Measurements from ENCODE around the gene CDH12. TPM values are rescaled to one million over a fixed set of nuclear protein-coding genes. Genes with fewer than 3 reads are reported as not detected.

Gene CDH12
- total and polyA plus RNA-seq, 10 of the 15 experiments (the other 5 are each of a cell fraction or from before 2014, with no cell fraction given): 0.03 to 0.16 TPM; not detected in 8

- no peak for TF ChIP-seq ZBTB11 (CRISPR knock-in tag; IDR thresholded peaks at IDR 0.05)
- TF ChIP-seq MAX (IDR thresholded peaks at IDR 0.05; ENCODE audit: low read depth, low read length): no peak
- TF ChIP-seq CREB1 (IDR thresholded peaks at IDR 0.05; ENCODE audit: low read depth): no peak
- TF ChIP-seq RCOR1 (conservative IDR thresholded peaks at IDR 0.05; ENCODE audit: low read depth, low read length): no peak
- TF ChIP-seq KAT2A (conservative IDR thresholded peaks at IDR 0.05; ENCODE audit: control insufficient read depth, low read depth, low read length): no peak
- no peak for TF ChIP-seq ELK1 (IDR thresholded peaks at IDR 0.05; ENCODE audit: low read depth, low read length)
- TF ChIP-seq SMC3 (IDR thresholded peaks at IDR 0.05; ENCODE audit: borderline replicate concordance, low read length): no peak
- TF ChIP-seq CBX5 (IDR thresholded peaks at IDR 0.05; ENCODE audit: low read depth): no peak
Measured at GRCh38 chr5:22621084-22621483, 232.1 kb downstream of the CDH12 start (continued).

- ATAC-seq (no peak), FAIRE-seq (no peak), DNase-seq (ENCODE audit: low read depth, low spot score) (no peak)
- H3K9ac ChIP-seq (ENCODE audit: control insufficient read depth, insufficient read depth, low read length): no peak overlapping the region
- ChIA-PET SMC1A (ENCODE audit: uncharacterized antibody, unreplicated experiment) (no interaction called here), CTCF (no interaction called here), RAD21 (ENCODE audit: unreplicated experiment) (no interaction called here), POLR2A (no interaction called here)
- H3K4me1 ChIP-seq (ENCODE audit: control insufficient read depth, insufficient read depth, low read length): no peaks in the 10 kb centered on the region
- H3K27ac ChIP-seq (ENCODE audit: control insufficient read depth, insufficient read depth): no peak overlapping the region
- H4K20me1 ChIP-seq (ENCODE audit: control insufficient read depth, insufficient read depth): no peaks in the 10 kb centered on the region
- in situ Hi-C loops (cut with MboI): no loop called here
- H3K27me3 ChIP-seq (replicated peaks in 1 of 2; ENCODE audit: control insufficient read depth in 2 of 2, insufficient read depth in 2 of 2, low read length in 1 of 2): no peaks in the 10 kb centered on the region
- no peak overlapping the region for H3K4me2 ChIP-seq (ENCODE audit: control insufficient read depth, insufficient read depth)
- 0% methylated on average over 1 of the region's 1 CpG for WGBS (ENCODE audit: insufficient coverage, insufficient replicate concordance, low lambda C conversion rate, missing lambda C conversion rate)
- intact Hi-C loops (cut with micrococcal nuclease; ENCODE audit: unreplicated experiment): no loop called here
- H3K9me3 ChIP-seq (replicated peaks; ENCODE audit: control insufficient read depth, insufficient read depth, low read length): no peaks in the 10 kb centered on the region
- H3K36me3 ChIP-seq (ENCODE audit: control insufficient read depth in 2 of 2, insufficient read depth in 2 of 2, low read length in 1 of 2): no peaks in the 10 kb centered on the region
- no TSS peak for BruUV-seq (replicated peaks)
- no peak overlapping the region for H3K4me3 ChIP-seq
- H3K79me2 ChIP-seq (ENCODE audit: control insufficient read depth, insufficient read depth, low read length): no peaks in the 10 kb centered on the region
- H2AFZ ChIP-seq (ENCODE audit: control insufficient read depth, low read depth, low read length): no peak overlapping the region
- TF ChIP-seq CBFB (IDR thresholded peaks at IDR 0.05; ENCODE audit: low read depth): no peak
- TF ChIP-seq REST (IDR thresholded peaks at IDR 0.05; ENCODE audit: low read depth, low read length): no peak
- TF ChIP-seq IRF5 (IDR thresholded peaks at IDR 0.05; ENCODE audit: borderline replicate concordance): no peak
Measured at GRCh38 chr5:22615964-22616363, 237.2 kb downstream of the CDH12 start.

Data from GM12878 (cell line).